PC-9 (cell line): ENCODE results near the gene EIF5A. TPM values are rescaled to one million over a fixed set of nuclear protein-coding genes. Genes with fewer than 3 reads are reported as not detected.

Experiments
- BruUV-seq: library from RNA; stranded (reverse); fragments of 400-500 nt; replicated peaks from 2 replicates; lab custom pipeline; 2021; lab: Mats Ljungman, UMichigan
- CTCF ChIA-PET: fragments of 300-600 bp; sonication (Branson Sonifier 250); formaldehyde crosslinking; loops from one replicate; lab custom pipeline; 2022; ENCODE audit warnings: antibody characterized with exemption; lab: Charles Lee
- POLR2A ChIA-PET: fragments of 300-600 bp; sonication (Branson Sonifier 250); formaldehyde crosslinking; loops from one replicate; lab custom pipeline; 2022; ENCODE audit warnings: antibody characterized with exemption; ENCODE audit not compliant: unreplicated experiment; lab: Charles Lee
- DNase-seq, 2 experiments: peaks; one replicate each; pipeline versions ENCODE4 v3.0.0 to v3.0.0-alpha.2; 2015 to 2022; ENCODE audit warnings: mixed read lengths in 1 of 2
- H2AFZ ChIP-seq: fragments of 200-600 bp; sonication (generic); 2 replicates; pipeline ENCODE4 v1.8.1; 2017; ENCODE audit warnings: antibody characterized with exemption
- H3F3A ChIP-seq: fragments of 200-600 bp; sonication (generic); 2 replicates; pipeline ENCODE4 v1.8.1; 2017; ENCODE audit warnings: antibody characterized with exemption, mild to moderate bottlenecking, low read depth; ENCODE audit not compliant: insufficient read depth
- H3K27ac ChIP-seq: fragments of 200-600 bp; sonication (generic); 2 replicates; pipeline ENCODE4 v1.6.1; 2016; ENCODE audit warnings: mixed run types
- H3K27me3 ChIP-seq: fragments of 200-600 bp; sonication (generic); 2 replicates; pipeline ENCODE4 v1.6.1; 2016; ENCODE audit warnings: low read depth, mixed run types; ENCODE audit not compliant: insufficient read depth
- H3K36me3 ChIP-seq: fragments of 200-600 bp; sonication (generic); 2 replicates; pipeline ENCODE4 v1.6.1; 2016; ENCODE audit warnings: low read depth, mixed run types
- H3K4me1 ChIP-seq: fragments of 200-600 bp; sonication (generic); replicated peaks from 2 replicates; pipeline ENCODE4 v1.6.1; 2016; ENCODE audit warnings: mixed run types; ENCODE audit not compliant: insufficient read depth
- H3K4me2 ChIP-seq: fragments of 200-600 bp; sonication (generic); 2 replicates; pipeline ENCODE4 v1.6.1; 2017; ENCODE audit warnings: mixed run types
- H3K4me3 ChIP-seq: fragments of 200-600 bp; sonication (generic); 2 replicates; pipeline ENCODE4 v1.6.1; 2016; ENCODE audit warnings: mixed run types
- H3K79me2 ChIP-seq: fragments of 200-600 bp; sonication (generic); 2 replicates; pipeline ENCODE4 v1.6.1; 2017; ENCODE audit warnings: low read depth, mixed run types
- H3K9me2 ChIP-seq: fragments of 200-600 bp; sonication (generic); 2 replicates; pipeline ENCODE4 v1.8.1; 2017; ENCODE audit warnings: mild to moderate bottlenecking; ENCODE audit not compliant: insufficient read depth
- H3K9me3 ChIP-seq: fragments of 200-600 bp; sonication (generic); 2 replicates; pipeline ENCODE4 v1.8.1; 2016; ENCODE audit warnings: low read depth; ENCODE audit not compliant: insufficient read depth
- H4K20me1 ChIP-seq: fragments of 200-600 bp; sonication (generic); 2 replicates; pipeline ENCODE4 v1.8.1; 2017; ENCODE audit not compliant: insufficient read depth
- CTCF ChIP-seq: fragments of 200-600 bp; sonication (generic); conservative IDR thresholded peaks from 2 replicates; pipeline ENCODE4 v1.6.1; 2017; ENCODE audit warnings: mixed run types, antibody characterized with exemption, mild to moderate bottlenecking, moderate library complexity
- EZH2 ChIP-seq: fragments of 200-600 bp; sonication (generic); IDR thresholded peaks from 2 replicates; pipeline ENCODE4 v1.8.0; 2017; ENCODE audit warnings: antibody characterized with exemption, low read depth
- intact Hi-C: fragments of 100-400 bp; cut with micrococcal nuclease; formaldehyde crosslinking; loops from one replicate; pipeline ENCODE4 v1.10.0; 2022; ENCODE audit not compliant: unreplicated experiment
- total RNA-seq: library from RNA; stranded (reverse); gene quantifications from 2 replicates; pipeline ENCODE4 v1.2.3, GENCODE V29; 2021

Gene EIF5A
- total RNA-seq, 1 experiment from 2014 or later, result 1,298 TPM

- peak overlapping the region; percentile 94 for H3K4me2 ChIP-seq
- peak in 1 of 2 experiments; percentile 30 for DNase-seq
- H3K9me3 ChIP-seq, result no peaks in the 10 kb centered on the region
- H3K9me2 ChIP-seq, result no peaks in the 10 kb centered on the region
- BruUV-seq, result no TSS peak
- H2AFZ ChIP-seq, result peak overlapping the region; percentile 72
- peaks cover 35% of the 10 kb centered on the region for H3K79me2 ChIP-seq
- ChIA-PET CTCF (interaction anchor here (0.7 kb wide), 1 partner anchor 14 kb away, joined by 11 read pairs; the partner anchor contains the start of gene NEURL4), POLR2A (interaction anchor here (0.6 to 0.7 kb wide), 3 partner anchors 14 to 428 kb away, joined by 3 to 5 read pairs (median 3); no protein-coding TSS in a partner anchor)
- peaks cover 23% of the 10 kb centered on the region for H3K36me3 ChIP-seq
- peaks cover 62% of the 10 kb centered on the region for H3F3A ChIP-seq
- peak overlapping the region; percentile 64 for H3K27ac ChIP-seq
- peak overlapping the region; percentile 97 for H3K4me3 ChIP-seq
- H3K4me1 ChIP-seq, result peaks cover 33% of the 10 kb centered on the region
- intact Hi-C loops, result no loop called here
- no peak for TF ChIP-seq CTCF
- TF ChIP-seq EZH2, result no peak
- H4K20me1 ChIP-seq, result peaks cover 37% of the 10 kb centered on the region
- H3K27me3 ChIP-seq, result no peaks in the 10 kb centered on the region
These were observed 8.3 kb downstream of the EIF5A start for GRCh38 chr17:7315570-7316235.

GRCh38 chr17:7317161-7317803 lies 9.9 kb downstream of the EIF5A start:
- POLR2A ChIA-PET, result no interaction called here
- intact Hi-C loops, result no loop called here

More at GRCh38 chr17:7317161-7317803, 9.9 kb downstream of the EIF5A start:
- DNase-seq, result no peak
- Histone ChIP-seq H3K9me2 (no peaks in the 10 kb centered on the region), H3F3A (peaks cover 48% of the 10 kb centered on the region), H2AFZ (no peak overlapping the region), H4K20me1 (peaks cover 23% of the 10 kb centered on the region), H3K4me1 (peaks cover 22% of the 10 kb centered on the region), H3K36me3 (peaks cover 9% of the 10 kb centered on the region), H3K27me3 (no peaks in the 10 kb centered on the region), H3K27ac (no peak overlapping the region), H3K9me3 (no peaks in the 10 kb centered on the region), H3K79me2 (peaks cover 23% of the 10 kb centered on the region; the same call in 1 of the 2 replicates), H3K4me3 (no peak overlapping the region), H3K4me2 (no peak overlapping the region)
- TF ChIP-seq EZH2 (no peak), CTCF (no peak)
- CTCF ChIA-PET, result no interaction called here
- BruUV-seq, result no TSS peak
